ENCODE data around the gene ZNF501. TPM values are rescaled to one million over a fixed set of nuclear protein-coding genes. Genes with fewer than 3 reads are reported as not detected.

The ZNF501 gene
- total RNA-seq, 1 experiment from 2014 or later = 4.4 TPM

GRCh38 chr3:44762170-44762677, 32.8 kb downstream of the ZNF501 start:
- peaks cover 9% of the 10 kb centered on the region; the same call in 1 of the 2 replicates for H3K4me1 ChIP-seq (replicated peaks)
- H3K36me3 ChIP-seq = peaks cover 55% of the 10 kb centered on the region
- DNase-seq (ENCODE audit: low read depth in 1 of 2, low spot score in 2 of 2) = no peak
- peak overlapping the region; percentile 68 for H3K27ac ChIP-seq
- H3K4me3 ChIP-seq = peak overlapping the region; percentile 69
- H3K27me3 ChIP-seq (replicated peaks) = no peaks in the 10 kb centered on the region
- H3K9me3 ChIP-seq (replicated peaks) = peaks cover 2% of the 10 kb centered on the region; the same call in 1 of the 2 replicates

GRCh38 chr3:44762690-44763089, 33.3 kb downstream of the ZNF501 start:
- Histone ChIP-seq H3K36me3 (peaks cover 53% of the 10 kb centered on the region), H3K4me3 (peak overlapping the region; percentile 69), H3K27ac (peak overlapping the region; percentile 68), H3K9me3 (replicated peaks) (peaks cover 2% of the 10 kb centered on the region; the same call in 1 of the 2 replicates), H3K4me1 (replicated peaks) (peaks cover 9% of the 10 kb centered on the region; the same call in 1 of the 2 replicates), H3K27me3 (replicated peaks) (no peaks in the 10 kb centered on the region)
- no peak for DNase-seq (ENCODE audit: low read depth in 1 of 2, low spot score in 2 of 2)

- no peak for DNase-seq (ENCODE audit: low read depth in 1 of 2, low spot score in 2 of 2)
- H3K27me3 ChIP-seq (replicated peaks) = no peaks in the 10 kb centered on the region
- peaks cover 2% of the 10 kb centered on the region; the same call in 1 of the 2 replicates for H3K9me3 ChIP-seq (replicated peaks)
- peaks cover 46% of the 10 kb centered on the region for H3K36me3 ChIP-seq
- peaks cover 9% of the 10 kb centered on the region; the same call in 1 of the 2 replicates for H3K4me1 ChIP-seq (replicated peaks)
- H3K4me3 ChIP-seq = no peak overlapping the region
- no peak overlapping the region for H3K27ac ChIP-seq
Observed at GRCh38 chr3:44764248-44764647, 34.8 kb downstream of the ZNF501 start.

GRCh38 chr3:44771424-44772098, 42.1 kb downstream of the ZNF501 start:
- no peak overlapping the region for H3K4me3 ChIP-seq
- no peaks in the 10 kb centered on the region for H3K27me3 ChIP-seq (replicated peaks)
- peaks cover 63% of the 10 kb centered on the region for H3K36me3 ChIP-seq
- no peaks in the 10 kb centered on the region; the same call in none of the 2 replicates for H3K9me3 ChIP-seq (replicated peaks)
- H3K4me1 ChIP-seq (replicated peaks) = no peaks in the 10 kb centered on the region
- no peak for DNase-seq (ENCODE audit: low read depth in 1 of 2, low spot score in 2 of 2)
- H3K27ac ChIP-seq = no peak overlapping the region

GRCh38 chr3:44772099-44772442, 42.6 kb downstream of the ZNF501 start:
- peaks cover 64% of the 10 kb centered on the region for H3K36me3 ChIP-seq
- H3K4me1 ChIP-seq (replicated peaks) = no peaks in the 10 kb centered on the region
- no peak overlapping the region for H3K4me3 ChIP-seq
- H3K27me3 ChIP-seq (replicated peaks) = no peaks in the 10 kb centered on the region
- DNase-seq (ENCODE audit: low read depth in 1 of 2, low spot score in 2 of 2) = no peak
- no peaks in the 10 kb centered on the region; the same call in none of the 2 replicates for H3K9me3 ChIP-seq (replicated peaks)
- no peak overlapping the region for H3K27ac ChIP-seq

GRCh38 chr3:44782891-44783290, 53.5 kb downstream of the ZNF501 start:
- no peak overlapping the region for H3K27ac ChIP-seq
- H3K27me3 ChIP-seq (replicated peaks) = no peaks in the 10 kb centered on the region
- DNase-seq (ENCODE audit: low read depth in 1 of 2, low spot score in 2 of 2) = no peak
- H3K9me3 ChIP-seq (replicated peaks) = no peaks in the 10 kb centered on the region
- H3K36me3 ChIP-seq = peaks cover 54% of the 10 kb centered on the region
- no peak overlapping the region for H3K4me3 ChIP-seq
- no peaks in the 10 kb centered on the region for H3K4me1 ChIP-seq (replicated peaks)

Other genes starting within 250 kb of the ZNF501 start
- gene ZKSCAN7, start 174.4 kb upstream of the ZNF501 start, total RNA-seq (2014; rRNA removed; shearing (Covaris generic)) = 4.1 and 4.4 TPM in 2 replicates
- 2.6 and 4.3 TPM in 2 replicates for gene ZNF660, start 144.7 kb upstream of the ZNF501 start, total RNA-seq (2014; rRNA removed; shearing (Covaris generic))
- 12.4 and 13.1 TPM in 2 replicates for gene ZNF197, start 104.6 kb upstream of the ZNF501 start, total RNA-seq (2014; rRNA removed; shearing (Covaris generic))
- gene ZNF35, start 80.9 kb upstream of the ZNF501 start, total RNA-seq (2014; rRNA removed; shearing (Covaris generic)) = 7.7 and 14.7 TPM in 2 replicates
- gene ZNF502, start 17.0 kb upstream of the ZNF501 start, total RNA-seq (2014; rRNA removed; shearing (Covaris generic)) = 0.79 TPM in 1 of 2 replicates, not detected in the other
- gene KIAA1143, start 32.0 kb downstream of the ZNF501 start, total RNA-seq (2014; rRNA removed; shearing (Covaris generic)) = 16.2 and 21.7 TPM in 2 replicates
- gene KIF15, start 32.2 kb downstream of the ZNF501 start, total RNA-seq (2014; rRNA removed; shearing (Covaris generic)) = 26.1 and 28.9 TPM in 2 replicates
- 3.8 and 4.8 TPM in 2 replicates for gene TMEM42, start 132.3 kb downstream of the ZNF501 start, total RNA-seq (2014; rRNA removed; shearing (Covaris generic))
- 0.05 TPM in 1 of 2 replicates, not detected in the other for gene TGM4, start 145.0 kb downstream of the ZNF501 start, total RNA-seq (2014; rRNA removed; shearing (Covaris generic))
- 48.8 and 55.3 TPM in 2 replicates for gene ZDHHC3, start 246.5 kb downstream of the ZNF501 start, total RNA-seq (2014; rRNA removed; shearing (Covaris generic))
- 52.2 and 92.5 TPM in 2 replicates for gene EXOSC7, start 246.6 kb downstream of the ZNF501 start, total RNA-seq (2014; rRNA removed; shearing (Covaris generic))